Measurements from ENCODE around the gene OR51E2. TPM values are rescaled to one million over a fixed set of nuclear protein-coding genes. Genes with fewer than 3 reads are reported as not detected.

The OR51E2 gene
- total RNA-seq, 2 experiments from 2014 or later = not detected

GRCh38 chr11:4641501-4641900 is 56.2 kb downstream of the OR51E2 start:
- no peak overlapping the region for H3K4me3 Mint-ChIP-seq
- no peaks in the 10 kb centered on the region for H3K36me3 Mint-ChIP-seq (ENCODE audit: low read depth)
- peaks cover 7% of the 10 kb centered on the region for H3K27me3 Mint-ChIP-seq
- no peaks in the 10 kb centered on the region for H3K9me3 Mint-ChIP-seq
- H3K4me1 Mint-ChIP-seq (ENCODE audit: low read depth) = no peaks in the 10 kb centered on the region
- H3K27ac Mint-ChIP-seq = no peak overlapping the region
- ChIA-PET CTCF (no interaction called here), POLR2A (no interaction called here)
- ATAC-seq (no peak), DNase-seq (no peak)
- TF ChIP-seq CTCF (IDR thresholded peaks at IDR 0.05) = no peak
- intact Hi-C loops (cut with micrococcal nuclease) = no loop called here

- TF ChIP-seq CTCF (IDR thresholded peaks at IDR 0.05) = no peak
- Mint-ChIP-seq H3K4me3 (no peak overlapping the region), H3K27ac (no peak overlapping the region), H3K27me3 (peaks cover 6% of the 10 kb centered on the region), H3K4me1 (ENCODE audit: low read depth) (no peaks in the 10 kb centered on the region), H3K9me3 (no peaks in the 10 kb centered on the region), H3K36me3 (ENCODE audit: low read depth) (no peaks in the 10 kb centered on the region)
- intact Hi-C loops (cut with micrococcal nuclease) = loop anchor here (5.0 kb wide), 1 partner anchor 362 kb away; no protein-coding TSS in a partner anchor
- POLR2A ChIA-PET = no interaction called here
- ATAC-seq (no peak), DNase-seq (no peak)
- CTCF ChIA-PET = no interaction called here
Measured at GRCh38 chr11:4639931-4640330, 57.7 kb downstream of the OR51E2 start.

DNA sequence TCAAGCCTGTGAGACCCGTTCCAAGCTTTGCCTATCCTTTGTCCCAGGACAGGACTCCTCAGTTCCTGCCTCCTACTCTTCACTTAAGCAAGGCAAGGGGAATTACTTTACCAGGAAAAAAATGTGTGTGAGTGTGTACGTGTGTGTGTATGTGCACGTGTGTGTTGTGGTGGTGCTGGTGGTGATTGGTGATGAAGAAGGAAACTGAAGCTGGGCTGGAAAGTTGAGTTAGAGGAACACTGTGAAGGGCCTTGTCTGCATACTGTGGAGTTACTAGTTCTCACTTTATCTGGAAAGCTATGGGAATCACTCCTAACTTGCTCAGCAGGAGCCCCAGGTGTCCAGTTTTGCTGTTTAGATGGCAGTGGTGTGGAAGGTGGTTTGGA is 60.0 kb downstream of the OR51E2 start:
- H3K4me3 Mint-ChIP-seq = no peak overlapping the region
- no peak overlapping the region for H3K27ac Mint-ChIP-seq
- no peak for ATAC-seq
- ChIA-PET CTCF (interaction anchor here (0.7 to 2.8 kb wide), 21 partner anchors 8 to 734 kb away, joined by 3 to 51 read pairs (median 5); partner anchors contain the start of genes MMP26 and TRIM68), POLR2A (no interaction called here)
- H3K4me1 Mint-ChIP-seq (ENCODE audit: low read depth) = no peaks in the 10 kb centered on the region
- no peak for DNase-seq
- intact Hi-C loops (cut with micrococcal nuclease) = loop anchor here (5.0 kb wide), 1 partner anchor 365 kb away; no protein-coding TSS in a partner anchor
- no peaks in the 10 kb centered on the region for H3K9me3 Mint-ChIP-seq
- H3K27me3 Mint-ChIP-seq = peaks cover 5% of the 10 kb centered on the region
- H3K36me3 Mint-ChIP-seq (ENCODE audit: low read depth) = no peaks in the 10 kb centered on the region
- no peak for TF ChIP-seq CTCF (IDR thresholded peaks at IDR 0.05)

GRCh38 chr11:4636962-4637661 is 60.5 kb downstream of the OR51E2 start, which contains the start of gene OR51D1:
Gene OR51D1 (plus strand): TSS chr11:4637477. CDS start chr11:4639791, 2,314 bp downstream.
- Mint-ChIP-seq H3K9me3 (no peaks in the 10 kb centered on the region), H3K4me3 (no peak within 1 kb of the TSS), H3K36me3 (ENCODE audit: low read depth) (no peaks in the 10 kb centered on the region), H3K27ac (no peak within 1 kb of the TSS), H3K4me1 (ENCODE audit: low read depth) (no peaks in the 10 kb centered on the region), H3K27me3 (peaks cover 5% of the 10 kb centered on the region)
- intact Hi-C loops (cut with micrococcal nuclease) = loop anchor here (5.0 kb wide), 1 partner anchor 365 kb away; no protein-coding TSS in a partner anchor
- ChIA-PET CTCF (interaction anchor here (0.7 to 2.8 kb wide), 33 partner anchors 8 to 1173 kb away, joined by 3 to 51 read pairs (median 4); partner anchors contain the start of genes MMP26 and TRIM68), POLR2A (no interaction called here)
- TF ChIP-seq CTCF (IDR thresholded peaks at IDR 0.05) = peak; percentile 90
- DNase-seq (peak; percentile 76), ATAC-seq (peak; percentile 95)

DNA sequence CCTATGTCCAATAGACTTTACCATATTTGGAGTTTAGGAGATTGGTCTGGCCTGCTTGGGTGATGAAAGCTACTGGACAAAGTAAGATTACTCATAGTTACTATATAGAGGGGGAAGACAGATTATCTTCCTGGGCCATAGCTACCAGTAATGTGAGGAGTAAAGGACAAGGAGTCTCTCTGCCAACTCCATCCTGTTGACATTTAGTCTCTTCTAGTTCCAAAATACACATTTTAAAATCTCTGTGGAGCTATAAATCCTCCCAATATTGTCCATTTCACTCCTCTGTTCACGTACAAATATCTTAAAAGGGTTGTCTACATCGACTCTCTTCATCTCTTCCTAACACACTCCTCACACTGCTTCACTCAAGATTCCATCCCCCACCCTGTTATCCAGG is 61.5 kb downstream of the OR51E2 start:
- Mint-ChIP-seq H3K27me3 (peaks cover 6% of the 10 kb centered on the region), H3K4me1 (ENCODE audit: low read depth) (no peaks in the 10 kb centered on the region), H3K36me3 (ENCODE audit: low read depth) (no peaks in the 10 kb centered on the region), H3K4me3 (no peak overlapping the region), H3K27ac (no peak overlapping the region), H3K9me3 (no peaks in the 10 kb centered on the region)
- intact Hi-C loops (cut with micrococcal nuclease) = loop anchor here (5.0 kb wide), 1 partner anchor 366 kb away; no protein-coding TSS in a partner anchor
- DNase-seq (no peak), ATAC-seq (no peak)
- ChIA-PET POLR2A (no interaction called here), CTCF (interaction anchor here (0.7 to 2.8 kb wide), 26 partner anchors 10 to 1174 kb away, joined by 3 to 51 read pairs (median 4); partner anchors contain the start of genes MMP26 and TRIM68)
- TF ChIP-seq CTCF (IDR thresholded peaks at IDR 0.05) = no peak

Data from activated CD8-positive, alpha-beta T cell treated with anti-CD3 and anti-CD28 coated beads for 36 hours (primary cell).